Mesothelial cell of epicardium (in vitro differentiated cells): ENCODE measurements around the gene ARL16. TPM values are rescaled to one million over a fixed set of nuclear protein-coding genes. Genes with fewer than 3 reads are reported as not detected.

ENCODE experiments used
- DNase-seq, 2 experiments: peaks; one replicate each; pipeline ENCODE4 v3.0.0; 2021; ENCODE audit warnings: low spot score in 2 of 2; ENCODE audit not compliant: unreplicated experiment in 2 of 2
- H3K27ac Mint-ChIP-seq: 2 replicates; pipeline ENCODE4 v1.8.0; 2021; ENCODE audit warnings: mixed read lengths
- H3K27me3 Mint-ChIP-seq: 2 replicates; pipeline ENCODE4 v1.8.0; 2021; ENCODE audit warnings: low read depth, mixed read lengths
- H3K36me3 Mint-ChIP-seq: 2 replicates; pipeline ENCODE4 v1.8.0; 2021; ENCODE audit warnings: mixed read lengths
- H3K4me1 Mint-ChIP-seq: 2 replicates; pipeline ENCODE4 v1.8.0; 2021; ENCODE audit warnings: mixed read lengths
- H3K4me3 Mint-ChIP-seq: 2 replicates; pipeline ENCODE4 v1.8.0; 2021; ENCODE audit warnings: mild to moderate bottlenecking, moderate library complexity, mixed read lengths
- H3K9me3 Mint-ChIP-seq: 2 replicates; pipeline ENCODE4 v1.8.0; 2021; ENCODE audit warnings: mixed read lengths
- total RNA-seq: library from RNA; stranded (reverse); gene quantifications from 3 replicates; pipeline ENCODE4 v1.2.1, GENCODE V29; 2021
- TF ChIP-seq, protein P1 (sequence below): fragments of 200-600 bp; sonication (generic); IDR thresholded peaks from one replicate; pipeline ENCODE4 v1.5.0; 2021; ENCODE audit warnings: antibody characterized with exemption; ENCODE audit not compliant: unreplicated experiment

The ARL16 gene
- total RNA-seq, 1 donor from 2014 or later: 42.8 TPM

DNA sequence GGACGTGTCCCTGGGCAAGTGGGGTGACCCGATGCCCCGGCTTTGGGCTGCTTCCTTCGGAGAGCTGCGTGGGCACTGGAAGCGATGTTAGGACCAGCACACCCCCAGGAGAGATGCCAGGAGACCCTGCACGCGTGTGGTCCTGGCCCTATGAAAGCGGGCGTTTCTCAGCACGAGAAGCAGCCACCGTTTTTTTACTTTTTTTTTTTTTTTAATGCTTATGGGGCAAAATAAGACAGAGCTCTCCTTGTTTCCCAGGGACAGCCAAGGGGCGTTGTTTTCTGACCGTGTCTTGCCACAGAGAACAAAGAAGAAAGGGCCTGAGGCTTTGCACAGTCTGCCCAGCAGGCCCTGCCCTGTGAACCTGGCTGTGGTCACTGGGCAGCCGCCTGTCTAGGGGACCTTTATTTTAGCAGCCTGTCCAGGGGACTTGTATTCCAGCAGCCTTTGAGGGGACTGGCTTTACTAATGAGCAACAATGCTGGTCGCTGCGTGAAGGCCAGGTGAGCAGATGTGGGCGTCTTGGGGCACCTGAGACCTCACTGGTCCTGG, 29.5 kb upstream of the ARL16 start:
- Mint-ChIP-seq H3K4me3 (peak overlapping the region; percentile 83), H3K27ac (no peak overlapping the region), H3K4me1 (peaks cover 16% of the 10 kb centered on the region), H3K27me3 (peaks cover 14% of the 10 kb centered on the region), H3K36me3 (no peaks in the 10 kb centered on the region), H3K9me3 (no peaks in the 10 kb centered on the region)
- DNase-seq: no peak
- TF ChIP-seq, protein P1, sequence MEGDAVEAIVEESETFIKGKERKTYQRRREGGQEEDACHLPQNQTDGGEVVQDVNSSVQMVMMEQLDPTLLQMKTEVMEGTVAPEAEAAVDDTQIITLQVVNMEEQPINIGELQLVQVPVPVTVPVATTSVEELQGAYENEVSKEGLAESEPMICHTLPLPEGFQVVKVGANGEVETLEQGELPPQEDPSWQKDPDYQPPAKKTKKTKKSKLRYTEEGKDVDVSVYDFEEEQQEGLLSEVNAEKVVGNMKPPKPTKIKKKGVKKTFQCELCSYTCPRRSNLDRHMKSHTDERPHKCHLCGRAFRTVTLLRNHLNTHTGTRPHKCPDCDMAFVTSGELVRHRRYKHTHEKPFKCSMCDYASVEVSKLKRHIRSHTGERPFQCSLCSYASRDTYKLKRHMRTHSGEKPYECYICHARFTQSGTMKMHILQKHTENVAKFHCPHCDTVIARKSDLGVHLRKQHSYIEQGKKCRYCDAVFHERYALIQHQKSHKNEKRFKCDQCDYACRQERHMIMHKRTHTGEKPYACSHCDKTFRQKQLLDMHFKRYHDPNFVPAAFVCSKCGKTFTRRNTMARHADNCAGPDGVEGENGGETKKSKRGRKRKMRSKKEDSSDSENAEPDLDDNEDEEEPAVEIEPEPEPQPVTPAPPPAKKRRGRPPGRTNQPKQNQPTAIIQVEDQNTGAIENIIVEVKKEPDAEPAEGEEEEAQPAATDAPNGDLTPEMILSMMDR: no peak

DNA sequence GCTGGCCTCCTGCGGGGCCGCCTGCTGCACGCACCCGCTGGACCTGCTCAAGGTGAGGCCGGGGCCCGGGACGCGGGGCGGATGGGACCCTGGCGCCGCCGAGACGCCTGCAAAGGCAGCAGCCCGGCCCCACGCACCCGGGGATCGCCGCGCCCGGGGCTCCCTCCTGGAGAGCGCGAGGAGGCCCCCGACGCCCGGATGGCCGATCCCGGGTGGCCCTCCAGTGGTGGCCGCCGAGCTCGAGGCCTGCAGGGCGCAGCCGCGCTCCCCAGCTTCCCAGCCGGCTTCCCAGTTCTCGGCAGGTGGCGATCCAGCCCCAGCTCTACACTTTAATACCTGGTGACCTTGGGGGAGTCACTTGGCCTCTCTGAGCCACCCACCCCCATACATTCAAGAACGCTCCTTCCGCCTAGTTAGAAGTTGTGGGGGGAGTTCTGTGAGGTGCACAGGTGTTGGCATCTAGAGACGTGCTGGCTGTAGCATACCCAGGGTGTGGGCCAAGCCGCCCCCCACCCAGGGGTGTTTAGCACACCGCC, 28.9 kb upstream of the ARL16 start:
- TF ChIP-seq, protein P1: no peak
- H3K4me1 Mint-ChIP-seq: peaks cover 16% of the 10 kb centered on the region
- no peaks in the 10 kb centered on the region for H3K36me3 Mint-ChIP-seq
- DNase-seq: no peak
- H3K9me3 Mint-ChIP-seq: no peaks in the 10 kb centered on the region
- peak overlapping the region; percentile 83 for H3K4me3 Mint-ChIP-seq
- H3K27me3 Mint-ChIP-seq: peaks cover 14% of the 10 kb centered on the region
- H3K27ac Mint-ChIP-seq: no peak overlapping the region

DNA sequence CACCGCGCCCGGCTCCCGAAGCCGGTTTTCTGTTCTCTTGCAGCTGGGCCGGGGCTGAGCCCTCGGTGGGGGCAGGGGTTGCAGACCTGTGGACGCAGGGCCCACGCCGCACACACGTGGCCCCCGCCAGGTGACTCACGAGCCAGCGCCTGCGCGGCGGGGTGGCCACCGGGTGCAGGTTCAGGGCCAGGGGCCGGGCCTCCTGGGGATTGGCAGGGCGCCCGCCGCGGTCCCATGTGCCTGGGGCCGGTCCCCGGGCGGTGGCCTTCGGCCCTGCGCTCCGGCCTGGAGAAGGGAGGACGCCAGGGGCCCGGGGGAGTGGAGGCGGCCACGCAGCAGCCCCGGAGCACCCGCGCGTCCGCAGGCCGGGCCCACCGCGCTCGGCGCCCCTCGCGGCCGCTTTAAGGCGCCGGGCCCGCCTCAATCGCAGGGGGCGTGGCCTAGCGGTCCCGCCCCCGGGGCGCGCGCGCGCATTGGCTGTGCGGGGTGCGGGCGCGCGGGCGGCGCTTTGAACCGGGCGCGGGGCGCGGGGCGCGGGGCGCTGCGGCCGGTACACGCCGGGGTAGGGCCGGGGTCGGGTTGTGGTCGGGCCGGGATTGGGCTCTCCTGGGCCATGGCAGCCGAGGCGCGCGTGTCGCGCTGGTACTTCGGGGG, 28.3 kb upstream of the ARL16 start, which contains the start of gene SLC25A10:
SLC25A10 (plus strand) TSS at position 471 of the 654 bp plus-strand sequence; CDS start at position 614, 143 bp downstream.
- Mint-ChIP-seq H3K27me3 (peaks cover 14% of the 10 kb centered on the region), H3K9me3 (no peaks in the 10 kb centered on the region), H3K4me1 (peaks cover 16% of the 10 kb centered on the region), H3K27ac (no peak within 1 kb of the TSS), H3K36me3 (no peaks in the 10 kb centered on the region), H3K4me3 (peak within 1 kb of the TSS; percentile 83)
- peak; percentile 78 for DNase-seq
- TF ChIP-seq, protein P1: no peak

DNA sequence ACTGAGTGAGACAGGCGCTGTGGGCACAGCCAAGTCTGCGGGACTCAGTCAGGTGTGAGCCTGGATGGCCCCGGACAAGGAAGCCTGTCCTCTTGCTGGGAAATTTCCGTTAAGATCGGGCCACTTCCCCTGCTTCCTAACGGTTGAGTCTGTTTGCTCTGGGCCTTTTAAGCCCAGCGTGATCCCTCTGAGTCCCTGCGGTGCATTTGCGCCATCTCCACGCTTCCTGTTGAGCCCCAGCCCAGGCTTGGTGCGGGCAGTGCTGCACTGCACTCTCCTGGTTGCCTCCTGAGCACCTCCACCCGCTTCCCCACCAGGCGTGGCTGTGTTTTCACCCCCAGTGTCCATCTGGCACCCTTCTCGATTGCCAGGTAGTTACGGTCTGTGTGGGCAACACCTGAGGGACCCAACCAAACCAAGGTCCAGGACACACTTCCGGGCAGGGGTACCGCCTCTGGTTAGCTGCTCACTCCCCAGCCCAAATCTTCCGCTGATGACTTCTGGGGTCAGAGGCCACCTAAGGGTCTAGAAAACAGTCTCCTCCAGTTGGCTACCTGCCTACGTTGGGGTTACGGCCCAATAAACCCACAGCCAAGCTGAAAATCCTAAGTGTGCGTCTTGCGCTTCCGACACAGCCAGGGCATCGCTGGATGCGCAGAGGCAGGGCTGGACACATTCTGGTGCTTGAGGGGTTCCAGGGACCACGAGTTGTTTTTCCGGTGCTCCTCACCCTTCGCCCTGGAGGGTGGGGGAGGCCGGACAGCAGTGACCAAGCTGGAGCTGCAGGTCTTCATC, 27.1 kb upstream of the ARL16 start:
- peaks cover 16% of the 10 kb centered on the region for H3K4me1 Mint-ChIP-seq
- TF ChIP-seq, protein P1: no peak

DNA sequence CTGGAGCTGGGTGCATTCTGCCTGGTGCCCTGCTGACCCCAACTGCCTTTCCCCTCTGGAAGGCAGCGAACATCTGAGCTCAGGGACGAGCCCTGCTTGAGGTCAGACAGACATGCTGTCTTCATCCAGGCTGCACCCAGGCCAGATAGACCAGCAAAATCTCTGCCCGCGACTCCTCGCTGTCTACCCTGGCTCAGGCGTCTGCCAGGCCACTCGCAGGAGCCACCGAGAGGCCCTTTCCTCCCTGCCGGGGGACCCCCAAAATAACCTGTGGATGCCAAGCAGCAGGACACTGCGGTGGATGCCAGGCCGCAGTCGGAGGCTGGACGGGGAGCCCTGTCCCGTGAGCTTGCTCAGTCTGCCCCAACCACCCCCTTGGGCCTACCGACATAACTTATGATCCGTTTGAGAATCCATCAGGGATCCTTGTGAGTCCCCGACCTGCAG, 25.2 kb upstream of the ARL16 start:
- no peak for DNase-seq
- TF ChIP-seq, protein P1: no peak
- Mint-ChIP-seq H3K9me3 (no peaks in the 10 kb centered on the region), H3K4me3 (no peak overlapping the region), H3K4me1 (peaks cover 21% of the 10 kb centered on the region), H3K27me3 (peaks cover 14% of the 10 kb centered on the region), H3K36me3 (peaks cover 10% of the 10 kb centered on the region), H3K27ac (no peak overlapping the region)

More for the DNA sequence above, 27.1 kb upstream of the ARL16 start:
- no peak for DNase-seq
- H3K36me3 Mint-ChIP-seq: peaks cover 6% of the 10 kb centered on the region
- H3K9me3 Mint-ChIP-seq: no peaks in the 10 kb centered on the region
- H3K27me3 Mint-ChIP-seq: peaks cover 14% of the 10 kb centered on the region
- peak overlapping the region; percentile 56 for H3K4me3 Mint-ChIP-seq
- no peak overlapping the region for H3K27ac Mint-ChIP-seq
